ENCODE data around the gene UBE4A.

UBE4A gene

GRCh38 chr11:118442301-118442700, 82.9 kb downstream of the UBE4A start:
- DNase-seq (ENCODE audit: low read depth) = no peak
- no peak overlapping the region for H3K4me3 ChIP-seq (ENCODE audit: low read depth, low read length)
- no peak for TF ChIP-seq CTCF (IDR thresholded peaks at IDR 0.05; ENCODE audit: low read depth, low read length, missing control alignments)

- no peak for DNase-seq (ENCODE audit: low read depth)
- no peak for TF ChIP-seq CTCF (IDR thresholded peaks at IDR 0.05; ENCODE audit: low read depth, low read length, missing control alignments)
- H3K4me3 ChIP-seq (ENCODE audit: low read depth, low read length) = peak overlapping the region; percentile 1; the same call in 1 of the 2 replicates
Measured at GRCh38 chr11:118442908-118443589, 83.6 kb downstream of the UBE4A start.

GRCh38 chr11:118443590-118444218, 84.3 kb downstream of the UBE4A start:
- DNase-seq (ENCODE audit: low read depth) = no peak
- no peak for TF ChIP-seq CTCF (IDR thresholded peaks at IDR 0.05; ENCODE audit: low read depth, low read length, missing control alignments)
- H3K4me3 ChIP-seq (ENCODE audit: low read depth, low read length) = no peak overlapping the region; the same call in 1 of the 2 replicates

GRCh38 chr11:118447423-118447822, 88.0 kb downstream of the UBE4A start:
- DNase-seq (ENCODE audit: low read depth) = no peak
- TF ChIP-seq CTCF (IDR thresholded peaks at IDR 0.05; ENCODE audit: low read depth, low read length, missing control alignments) = no peak
- H3K4me3 ChIP-seq (ENCODE audit: low read depth, low read length) = no peak overlapping the region

GRCh38 chr11:118448294-118448693, 88.9 kb downstream of the UBE4A start:
- no peak overlapping the region for H3K4me3 ChIP-seq (ENCODE audit: low read depth, low read length)
- TF ChIP-seq CTCF (IDR thresholded peaks at IDR 0.05; ENCODE audit: low read depth, low read length, missing control alignments) = no peak
- DNase-seq (ENCODE audit: low read depth) = peak; percentile 53

Measured in GM12864 (cell line).